Parathyroid adenoma (tissue), 2 donors: Measurements from ENCODE around the gene SLC7A14.

ENCODE experiments used
- H2AFZ ChIP-seq: fragments of 300-600 bp; sonication (generic); one replicate; pipeline ENCODE4 v1.7.0; 2017; ENCODE audit warnings: antibody characterized with exemption, mild to moderate bottlenecking
- H3K27ac ChIP-seq: fragments of 300-600 bp; sonication (generic); one replicate; pipeline ENCODE4 v1.7.0; 2017
- H3K27me3 ChIP-seq: fragments of 300-600 bp; sonication (generic); one replicate; pipeline ENCODE4 v1.7.0; 2017; ENCODE audit warnings: low read length; ENCODE audit not compliant: control insufficient read depth, insufficient read depth
- H3K36me3 ChIP-seq: fragments of 300-600 bp; sonication (generic); one replicate; pipeline ENCODE4 v1.7.0; 2017; ENCODE audit warnings: low read length; ENCODE audit not compliant: control insufficient read depth, insufficient read depth
- H3K4me1 ChIP-seq: fragments of 300-600 bp; sonication (generic); one replicate; pipeline ENCODE4 v1.7.0; 2017; ENCODE audit warnings: control low read depth
- H3K4me2 ChIP-seq: fragments of 300-600 bp; sonication (generic); one replicate; pipeline ENCODE4 v1.7.0; 2017; ENCODE audit warnings: low read length
- H3K4me3 ChIP-seq: fragments of 300-600 bp; sonication (generic); one replicate; pipeline ENCODE4 v1.7.0; 2017; ENCODE audit warnings: low read depth, low read length
- H3K79me2 ChIP-seq: fragments of 300-600 bp; sonication (generic); one replicate; pipeline ENCODE4 v1.7.0; 2017; ENCODE audit warnings: control low read depth
- H3K9ac ChIP-seq: fragments of 300-600 bp; sonication (generic); one replicate; pipeline ENCODE4 v1.7.0; 2017; ENCODE audit warnings: mild to moderate bottlenecking
- H3K9me3 ChIP-seq: fragments of 300-600 bp; sonication (generic); one replicate; pipeline ENCODE4 v1.7.0; 2017; ENCODE audit warnings: low read length; ENCODE audit not compliant: control insufficient read depth
- TF ChIP-seq, protein P1 (sequence below): fragments of 300-600 bp; sonication (generic); IDR thresholded peaks from one replicate; pipeline ENCODE4 v1.7.0; 2017; ENCODE audit warnings: antibody characterized with exemption, mild to moderate bottlenecking
- donor health status: primary hyperparathyroidism.

The SLC7A14 gene

GRCh38 chr3:170413291-170413690, 172.6 kb downstream of the SLC7A14 start:
- no peak overlapping the region for H3K27ac ChIP-seq
- H3K4me2 ChIP-seq: no peak overlapping the region
- TF ChIP-seq, protein P1, sequence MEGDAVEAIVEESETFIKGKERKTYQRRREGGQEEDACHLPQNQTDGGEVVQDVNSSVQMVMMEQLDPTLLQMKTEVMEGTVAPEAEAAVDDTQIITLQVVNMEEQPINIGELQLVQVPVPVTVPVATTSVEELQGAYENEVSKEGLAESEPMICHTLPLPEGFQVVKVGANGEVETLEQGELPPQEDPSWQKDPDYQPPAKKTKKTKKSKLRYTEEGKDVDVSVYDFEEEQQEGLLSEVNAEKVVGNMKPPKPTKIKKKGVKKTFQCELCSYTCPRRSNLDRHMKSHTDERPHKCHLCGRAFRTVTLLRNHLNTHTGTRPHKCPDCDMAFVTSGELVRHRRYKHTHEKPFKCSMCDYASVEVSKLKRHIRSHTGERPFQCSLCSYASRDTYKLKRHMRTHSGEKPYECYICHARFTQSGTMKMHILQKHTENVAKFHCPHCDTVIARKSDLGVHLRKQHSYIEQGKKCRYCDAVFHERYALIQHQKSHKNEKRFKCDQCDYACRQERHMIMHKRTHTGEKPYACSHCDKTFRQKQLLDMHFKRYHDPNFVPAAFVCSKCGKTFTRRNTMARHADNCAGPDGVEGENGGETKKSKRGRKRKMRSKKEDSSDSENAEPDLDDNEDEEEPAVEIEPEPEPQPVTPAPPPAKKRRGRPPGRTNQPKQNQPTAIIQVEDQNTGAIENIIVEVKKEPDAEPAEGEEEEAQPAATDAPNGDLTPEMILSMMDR: no peak
- H3K36me3 ChIP-seq: no peaks in the 10 kb centered on the region
- no peaks in the 10 kb centered on the region for H3K9me3 ChIP-seq
- no peak overlapping the region for H3K9ac ChIP-seq
- H3K4me1 ChIP-seq: peaks cover 1% of the 10 kb centered on the region
- H3K4me3 ChIP-seq: no peak overlapping the region
- no peaks in the 10 kb centered on the region for H3K27me3 ChIP-seq
- H3K79me2 ChIP-seq: no peaks in the 10 kb centered on the region
- H2AFZ ChIP-seq: no peak overlapping the region

DNA sequence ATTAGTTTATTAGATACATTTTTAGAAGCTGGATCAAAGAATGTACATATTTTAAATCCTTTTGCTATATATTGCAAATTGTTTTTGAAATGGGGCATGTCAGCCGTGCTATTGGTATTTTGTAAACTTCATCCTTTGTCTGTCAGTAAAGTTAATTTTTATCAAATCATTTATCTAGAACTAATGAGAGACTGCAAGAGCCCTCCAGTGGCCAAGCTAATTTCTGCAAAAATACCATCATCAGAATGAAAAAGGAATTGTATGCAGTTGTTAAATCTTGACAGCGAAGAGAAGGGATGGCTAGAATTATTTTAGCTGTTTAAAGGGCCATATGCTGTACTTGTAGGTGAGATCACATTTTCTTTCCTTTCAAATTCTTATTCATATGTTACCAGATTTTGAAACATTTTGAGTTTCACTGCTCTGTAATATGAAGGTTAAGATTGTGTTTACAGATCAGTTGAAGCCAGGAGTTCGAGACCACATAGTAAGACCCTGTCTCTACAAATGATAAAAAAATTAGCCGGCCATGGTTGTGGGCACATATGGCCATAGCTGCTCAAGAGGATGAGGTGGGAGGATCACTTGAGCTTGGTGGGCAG, 175.3 kb downstream of the SLC7A14 start:
- no peaks in the 10 kb centered on the region for H3K36me3 ChIP-seq
- no peak overlapping the region for H3K9ac ChIP-seq
- TF ChIP-seq, protein P1: peak; percentile 29
- H3K9me3 ChIP-seq: no peaks in the 10 kb centered on the region
- H3K79me2 ChIP-seq: no peaks in the 10 kb centered on the region
- no peak overlapping the region for H2AFZ ChIP-seq
- no peaks in the 10 kb centered on the region for H3K4me1 ChIP-seq
- H3K4me3 ChIP-seq: no peak overlapping the region
- H3K4me2 ChIP-seq: no peak overlapping the region
- no peaks in the 10 kb centered on the region for H3K27me3 ChIP-seq
- no peak overlapping the region for H3K27ac ChIP-seq
